Stimulated activated naive CD4-positive, alpha-beta T cell (primary cell): ENCODE measurements around the gene PRSS36.

Experiments
- DNase-seq, 6 experiments: peaks; one replicate each; lab custom pipeline; 2025; lab: John Stamatoyannopoulos, UW

The PRSS36 gene

GRCh38 chr16:31127182-31127581 is 22.7 kb downstream of the PRSS36 start:
- no peak for DNase-seq

DNA sequence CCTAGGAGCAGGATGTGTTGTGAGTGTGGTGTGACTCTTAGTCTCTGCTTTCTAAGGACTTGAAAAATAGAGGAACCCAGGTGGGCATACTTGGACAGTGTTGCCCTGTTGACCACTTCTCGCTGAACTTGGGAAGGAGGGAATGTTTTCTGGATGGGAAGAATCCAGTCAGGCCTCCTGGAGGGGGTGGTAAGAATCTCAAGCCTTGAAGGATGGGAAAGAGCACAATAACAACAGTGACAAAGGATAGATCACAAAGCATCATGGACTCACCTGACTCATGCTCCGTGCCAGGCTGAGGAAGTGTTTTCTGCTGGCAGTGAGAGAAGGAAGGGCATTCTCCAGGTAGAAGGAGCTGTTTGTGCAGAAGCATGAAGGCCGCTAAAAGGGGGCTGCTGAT is 24.0 kb downstream of the PRSS36 start:
- DNase-seq, result no peak

DNA sequence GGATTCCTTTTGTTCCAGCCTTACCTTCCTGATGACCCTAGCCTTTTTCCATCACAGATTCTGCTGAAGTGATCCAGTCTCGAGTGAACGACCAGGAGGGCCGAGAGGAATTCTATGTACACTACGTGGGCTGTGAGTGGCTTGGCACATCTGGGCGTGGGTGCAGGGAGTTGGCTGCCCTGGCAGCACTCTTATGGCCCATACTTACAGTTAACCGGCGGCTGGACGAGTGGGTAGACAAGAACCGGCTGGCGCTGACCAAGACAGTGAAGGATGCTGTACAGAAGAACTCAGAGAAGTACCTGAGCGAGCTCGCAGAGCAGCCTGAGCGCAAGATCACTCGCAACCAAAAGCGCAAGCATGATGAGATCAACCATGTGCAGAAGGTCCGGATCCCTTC is 29.7 kb downstream of the PRSS36 start:
- no peak for DNase-seq

- no peak for DNase-seq
Measured at GRCh38 chr16:31118223-31119155, 31.4 kb downstream of the PRSS36 start.

GRCh38 chr16:31117384-31118222 is 32.3 kb downstream of the PRSS36 start, which contains the start of gene KAT8:
KAT8 (plus strand) TSS chr16:31117664; CDS start chr16:31117682, 18 bp downstream.
- peak; percentile 93 to 99 (median 96) for DNase-seq

DNA sequence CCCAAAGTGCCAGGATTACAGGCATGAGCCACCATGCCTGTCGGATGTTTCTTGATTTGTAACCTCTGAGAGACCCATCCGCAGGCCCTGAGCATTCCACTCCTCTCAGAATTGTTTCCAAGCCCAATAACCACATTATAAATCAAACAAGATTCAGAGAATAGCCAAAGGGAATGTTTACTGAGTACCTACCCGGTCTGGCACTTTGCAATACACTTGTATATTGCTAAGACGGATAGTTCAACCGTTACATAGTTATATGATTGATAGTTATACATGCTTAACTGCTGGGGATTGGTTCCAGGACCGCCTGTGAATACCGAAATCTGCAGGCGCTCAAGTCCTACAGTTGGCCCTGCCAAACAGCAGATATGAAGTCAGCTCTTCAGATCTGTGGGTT is 35.4 kb downstream of the PRSS36 start:
- DNase-seq, result no peak

DNA sequence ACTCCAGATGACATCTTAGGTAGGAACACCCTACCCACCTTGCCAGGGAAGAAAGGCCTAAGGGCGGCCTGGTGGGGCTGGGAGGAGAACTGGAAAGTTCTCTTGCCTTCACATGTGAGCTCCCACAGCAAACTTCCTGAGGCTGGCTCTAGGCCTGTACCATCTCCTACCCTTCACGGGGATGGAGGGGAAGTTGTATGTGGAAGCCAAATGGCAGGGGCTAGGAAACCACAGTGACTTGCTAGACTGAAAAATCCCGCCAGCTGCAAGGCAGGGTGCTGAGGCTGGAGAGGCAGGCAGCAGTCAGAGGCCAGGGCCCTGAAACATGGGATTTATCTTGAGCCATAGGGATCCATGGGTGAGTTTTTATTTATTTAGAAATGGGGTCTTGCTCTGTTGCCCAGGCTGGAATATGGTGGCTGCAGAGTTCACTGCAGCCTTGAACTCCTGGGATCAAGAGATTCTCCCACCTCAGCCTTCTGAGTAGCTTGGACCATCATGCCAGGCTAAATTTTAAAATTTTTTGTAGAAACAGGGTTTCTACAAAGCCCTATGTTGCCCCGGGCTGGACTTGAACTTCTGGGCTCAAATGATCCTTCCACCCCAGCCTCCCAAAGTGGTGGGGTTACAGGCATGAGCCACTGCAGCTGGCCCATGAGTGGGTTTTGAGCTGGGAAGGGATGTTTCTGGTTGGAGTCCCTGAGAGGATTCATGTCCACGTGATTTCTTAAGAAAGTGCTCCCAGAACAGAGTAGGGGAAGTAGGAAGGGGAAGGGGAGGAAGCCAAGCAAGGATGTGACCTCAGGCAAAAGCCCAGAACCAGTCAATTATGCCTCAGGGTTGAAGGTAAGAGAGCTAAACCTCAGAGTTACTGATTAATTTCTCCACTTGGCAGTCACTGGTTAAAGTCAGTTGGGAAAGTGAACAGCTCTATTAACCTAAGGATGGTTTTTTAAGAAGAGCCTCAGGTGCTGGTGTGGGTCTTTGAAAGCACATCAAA is 36.4 kb downstream of the PRSS36 start:
- no peak for DNase-seq

- DNase-seq, result no peak
Measured at GRCh38 chr16:31112711-31113110, 37.2 kb downstream of the PRSS36 start.

GRCh38 chr16:31111881-31112466 is 37.9 kb downstream of the PRSS36 start:
- DNase-seq, result no peak

GRCh38 chr16:31110106-31111034 is 39.5 kb downstream of the PRSS36 start:
- no peak for DNase-seq

DNA sequence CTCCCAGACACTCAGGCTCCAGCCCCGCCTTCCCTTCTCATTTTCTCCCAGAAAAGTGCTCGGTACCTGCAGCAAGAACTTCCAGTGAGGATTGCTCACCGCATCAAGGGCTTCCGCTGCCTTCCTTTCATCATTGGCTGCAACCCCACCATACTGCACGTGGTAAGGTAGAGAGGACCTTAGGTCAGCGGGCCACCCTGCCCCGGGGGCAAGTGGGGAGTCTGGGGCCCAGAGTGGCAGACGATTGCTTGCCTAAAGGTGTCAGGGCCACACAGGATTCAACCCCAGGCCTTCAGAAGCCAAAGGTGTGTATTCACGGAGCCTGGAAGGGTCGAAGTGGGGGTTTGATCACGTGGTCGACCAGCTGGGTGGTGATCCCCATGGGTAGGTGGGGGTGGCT is 40.2 kb downstream of the PRSS36 start:
- no peak for DNase-seq

GRCh38 chr16:31108794-31109558 is 40.9 kb downstream of the PRSS36 start:
- no peak for DNase-seq

GRCh38 chr16:31108035-31108793 is 41.7 kb downstream of the PRSS36 start, which contains the start of gene BCKDK:
BCKDK (plus strand) TSS chr16:31108386; CDS start chr16:31109224, 838 bp downstream.
- DNase-seq, result peak; percentile 13 to 59 (median 32)

DNA sequence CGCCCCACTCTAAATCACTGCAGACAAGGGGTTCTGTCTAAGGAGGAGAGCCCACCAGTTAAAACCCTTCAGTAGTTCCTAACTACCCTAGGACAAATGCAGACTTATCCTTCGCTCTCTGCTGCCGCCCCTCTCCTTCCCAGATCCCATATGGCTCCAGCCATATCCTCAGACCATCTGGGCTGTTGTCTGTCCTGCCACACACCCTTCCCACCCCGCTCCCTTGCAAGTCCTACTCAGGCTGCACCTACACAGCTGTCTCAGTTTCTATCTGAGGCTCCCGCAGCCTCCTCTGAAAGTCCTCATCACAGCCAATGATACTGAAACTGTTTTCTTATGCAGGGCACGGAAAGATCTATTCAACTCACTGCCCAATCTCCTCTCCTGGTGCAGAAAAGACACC is 42.4 kb downstream of the PRSS36 start:
- DNase-seq, result no peak

DNA sequence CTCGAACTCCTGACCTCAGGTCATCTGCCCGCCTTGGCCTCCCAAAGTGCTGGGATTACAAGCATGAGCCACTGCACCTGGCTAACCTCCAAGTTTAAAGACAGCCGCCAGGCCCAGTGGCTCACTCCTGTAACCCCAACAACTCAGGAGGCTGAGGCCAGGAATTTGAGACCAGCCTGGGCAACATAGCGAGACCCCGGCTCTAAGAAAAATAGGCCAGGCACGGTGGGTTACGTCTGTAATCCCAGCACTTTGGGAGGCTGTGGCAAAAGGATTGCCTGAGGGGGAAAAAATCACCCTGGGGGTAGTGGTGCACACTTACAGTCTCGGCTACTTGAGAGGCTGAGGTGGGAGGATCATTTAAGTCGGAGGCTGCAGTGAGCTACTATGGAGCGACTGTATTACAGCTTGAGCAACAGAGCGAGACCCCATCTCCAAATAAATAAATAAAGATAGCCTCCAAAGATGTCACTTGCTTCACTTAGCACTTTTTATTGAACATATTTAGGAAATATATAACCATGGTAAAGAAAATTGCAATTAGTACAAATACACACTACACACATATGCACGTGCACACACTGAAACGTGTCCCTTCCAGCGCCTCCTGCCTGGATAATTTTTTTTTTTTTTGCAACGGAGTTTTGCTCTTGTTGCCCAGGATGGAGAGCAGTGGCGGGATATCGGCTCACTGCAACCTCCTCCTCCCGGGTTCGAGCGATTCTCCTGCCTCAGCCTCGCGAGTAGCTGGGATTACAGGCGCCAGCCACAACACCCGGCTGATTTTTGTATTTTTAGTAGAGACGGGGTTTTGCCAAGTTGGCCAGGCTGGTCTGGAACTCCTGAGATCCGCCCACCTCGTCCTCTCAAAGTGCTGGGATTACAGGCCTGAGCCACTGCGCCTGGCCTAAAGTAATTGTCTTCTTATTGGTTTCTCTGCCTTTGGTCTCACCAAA is 43.1 kb downstream of the PRSS36 start:
- DNase-seq, result no peak

GRCh38 chr16:31105677-31106213 is 44.1 kb downstream of the PRSS36 start:
- DNase-seq, result peak; percentile 38 to 76 (median 69)
